Stimulated activated CD4-positive, alpha-beta T cell treated with anti-CD3 and anti-CD28 coated beads, Interleukin-12 subunit alpha, Interleukin-12 subunit beta, amount 100 ng/mL, for 24 hours (primary cell): ENCODE data around the gene SETDB2.

Source experiments
- DNase-seq, 2 experiments: peaks; one replicate each; pipeline ENCODE4 v3.0.0-alpha.2; 2020; ENCODE audit warnings: low read depth in 2 of 2

The SETDB2 gene

GRCh38 chr13:49530457-49530856 lies 86.4 kb downstream of the SETDB2 start:
- no peak for DNase-seq

- DNase-seq: no peak
These were observed 88.5 kb downstream of the SETDB2 start for GRCh38 chr13:49532593-49532992.

- DNase-seq: no peak
These were observed 88.9 kb downstream of the SETDB2 start for GRCh38 chr13:49533011-49533410.

DNA sequence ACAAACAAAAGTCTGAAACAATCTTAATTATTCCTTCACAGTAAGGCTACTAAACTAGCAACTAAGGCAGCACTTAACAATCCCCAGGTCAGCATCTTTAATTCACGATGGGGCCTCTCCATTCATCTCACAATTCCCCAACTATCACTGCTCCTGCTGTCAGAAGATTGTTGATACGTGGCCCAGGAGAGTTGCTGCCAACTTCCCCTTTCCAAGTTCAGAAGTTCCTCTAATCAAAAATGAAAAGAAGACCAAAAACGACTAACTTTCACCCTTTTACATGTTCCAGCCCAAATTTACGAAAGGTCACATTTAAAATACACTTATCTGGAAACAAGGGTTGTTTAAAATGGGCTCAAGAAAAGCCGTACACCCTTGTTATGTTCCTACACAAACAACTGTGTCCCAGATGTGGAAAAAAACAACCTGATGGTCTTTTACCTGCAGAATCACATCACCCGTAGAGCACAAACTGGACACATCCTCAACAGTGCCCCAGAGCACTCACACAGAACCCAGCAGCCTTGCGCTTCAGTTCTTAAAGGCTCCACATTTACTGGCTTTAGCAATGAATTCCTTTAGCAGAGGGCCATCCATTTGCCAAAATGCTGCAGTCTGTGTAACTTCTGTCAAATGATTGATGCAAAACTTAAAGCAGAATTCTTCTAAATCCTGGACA lies 89.7 kb downstream of the SETDB2 start:
- no peak for DNase-seq

DNA sequence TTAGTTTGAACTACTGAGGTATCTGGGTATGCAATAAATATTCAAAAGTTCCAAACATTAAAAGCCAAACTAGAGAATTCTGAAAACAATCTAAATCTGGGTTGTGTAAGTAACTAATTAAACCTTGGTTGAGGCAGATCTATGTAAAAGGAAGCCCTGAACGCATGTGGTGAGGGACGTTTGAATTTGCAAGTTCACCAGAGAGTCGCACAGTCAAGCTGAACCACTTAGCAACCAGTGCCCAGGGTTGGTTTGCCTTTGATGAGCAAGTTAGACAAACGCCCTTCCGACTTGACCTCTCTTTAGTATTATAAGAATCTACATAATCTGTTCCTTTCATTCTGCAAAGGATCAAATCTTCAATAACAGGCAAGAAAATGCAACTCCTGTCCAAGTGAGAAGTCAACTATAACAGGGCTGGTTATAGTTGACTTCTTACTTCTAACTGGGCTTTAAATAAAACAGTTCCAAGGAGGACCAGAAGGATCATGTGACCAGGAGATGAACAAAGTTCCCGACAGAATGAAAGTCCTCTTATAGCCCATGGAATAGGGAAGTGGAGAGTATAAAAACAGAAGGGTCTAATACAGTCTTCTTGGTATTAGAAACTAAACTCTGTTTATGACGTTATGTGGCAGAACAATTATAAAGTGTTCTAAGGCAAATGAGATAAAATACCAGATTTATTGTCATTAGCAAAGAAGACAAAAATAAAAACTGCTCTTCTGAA lies 92.2 kb downstream of the SETDB2 start:
- DNase-seq: no peak

- DNase-seq: no peak
These were observed 94.3 kb downstream of the SETDB2 start for GRCh38 chr13:49538404-49538803.

DNA sequence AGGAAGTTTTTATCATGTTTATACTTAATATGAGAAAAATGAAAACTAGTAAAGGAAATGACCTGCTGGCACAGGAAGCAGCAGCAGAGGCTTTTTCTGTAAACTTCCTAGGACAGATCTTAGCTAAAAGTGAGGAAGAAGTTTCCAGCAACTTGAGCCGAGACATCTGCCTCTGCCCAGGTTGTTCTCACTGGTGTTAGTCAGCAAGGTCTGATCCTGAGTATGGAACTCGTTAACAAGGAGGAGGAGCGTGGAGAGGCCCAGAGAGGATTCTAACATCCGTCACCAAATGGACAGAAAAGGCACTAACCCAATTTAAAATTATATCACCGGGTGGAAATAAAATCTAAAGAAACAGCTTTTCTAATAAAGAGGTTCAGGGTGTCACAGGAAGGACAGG lies 95.2 kb downstream of the SETDB2 start:
- DNase-seq: no peak

DNA sequence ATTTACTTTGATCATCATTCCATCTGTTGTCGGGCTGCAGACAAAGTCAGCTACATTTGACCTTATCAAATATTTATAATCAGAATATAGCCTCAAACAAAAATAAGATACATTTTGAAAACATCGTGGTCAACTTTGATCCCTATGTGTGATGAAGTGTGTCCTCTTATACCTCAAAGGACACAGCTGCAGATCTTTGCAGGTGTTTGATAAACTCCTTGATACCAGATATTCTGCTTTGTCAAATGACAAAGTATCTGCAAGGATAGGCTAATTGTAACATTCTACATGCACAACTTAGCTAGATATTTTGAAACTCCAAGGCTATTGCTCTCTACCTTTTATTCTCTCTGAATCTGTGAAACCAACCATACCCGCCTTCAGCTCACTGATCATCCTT lies 95.7 kb downstream of the SETDB2 start:
- no peak for DNase-seq

DNA sequence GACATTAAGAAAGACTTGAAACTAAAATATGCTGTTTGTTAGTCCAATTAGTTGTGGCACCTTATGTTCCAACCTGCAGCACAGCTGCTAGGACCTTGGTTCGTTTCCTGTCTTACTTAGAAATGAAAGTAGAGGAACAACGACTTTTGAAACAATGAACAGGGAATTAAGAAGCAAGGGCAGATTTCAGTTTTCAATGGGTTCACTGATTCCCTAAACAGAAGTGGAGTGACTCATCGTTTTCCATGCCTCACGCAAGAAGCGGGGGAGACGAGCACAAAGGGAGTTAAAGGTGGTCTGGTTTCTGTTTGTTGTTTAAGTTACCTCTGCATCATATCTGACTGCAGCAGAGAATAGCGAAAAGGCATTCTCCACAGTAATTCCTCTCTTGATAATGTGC lies 96.5 kb downstream of the SETDB2 start:
- DNase-seq: no peak

GRCh38 chr13:49543656-49544055 lies 99.6 kb downstream of the SETDB2 start:
- no peak for DNase-seq
